Glutamatergic neuron (in vitro differentiated cells): ENCODE measurements around the gene PHETA1. TPM values are rescaled to one million over a fixed set of nuclear protein-coding genes. Genes with fewer than 3 reads are reported as not detected.
A peak's percentile ranks its signal among the peaks of the same experiment; 100 is the strongest.

ENCODE experiments used
- DNase-seq: peaks from one replicate; pipeline ENCODE4 v3.0.0; 2022
- H3K27ac Mint-ChIP-seq: one replicate; pipeline ENCODE4 v1.8.0; 2020; ENCODE audit warnings: mild to moderate bottlenecking, mixed read lengths, inconsistent platforms; ENCODE audit not compliant: unreplicated experiment
- H3K27me3 Mint-ChIP-seq: one replicate; pipeline ENCODE4 v1.8.0; 2020; ENCODE audit warnings: mild to moderate bottlenecking, moderate library complexity, mixed read lengths, inconsistent platforms; ENCODE audit not compliant: unreplicated experiment
- H3K36me3 Mint-ChIP-seq: one replicate; pipeline ENCODE4 v1.8.0; 2020; ENCODE audit warnings: mild to moderate bottlenecking, mixed read lengths, inconsistent platforms; ENCODE audit not compliant: unreplicated experiment
- H3K4me1 Mint-ChIP-seq: one replicate; pipeline ENCODE4 v1.8.0; 2020; ENCODE audit warnings: mild to moderate bottlenecking, low read depth, mixed read lengths, inconsistent platforms; ENCODE audit not compliant: unreplicated experiment
- H3K4me3 Mint-ChIP-seq: one replicate; pipeline ENCODE4 v1.8.0; 2020; ENCODE audit warnings: mild to moderate bottlenecking, mixed read lengths, inconsistent platforms; ENCODE audit not compliant: unreplicated experiment
- H3K9me3 Mint-ChIP-seq: one replicate; pipeline ENCODE4 v1.8.0; 2020; ENCODE audit warnings: mild to moderate bottlenecking, moderate library complexity, mixed read lengths, inconsistent platforms; ENCODE audit not compliant: unreplicated experiment
- total RNA-seq: library from RNA; stranded (reverse); fragmentation: NEBNext Ultra II Directional; extraction: Animal tissue kit (Norgen Biotek cat#: 25700); gene quantifications from one replicate; pipeline ENCODE4 v1.2.1, GENCODE V29; 2021; ENCODE audit not compliant: unreplicated experiment
- TF ChIP-seq, protein P1 (sequence below): fragments of 200-600 bp; sonication (generic); IDR thresholded peaks from one replicate; pipeline ENCODE4 v1.5.0; 2021; ENCODE audit not compliant: partially characterized antibody, unreplicated experiment

The PHETA1 gene
- total RNA-seq, 1 donor from 2014 or later = 33.2 TPM

DNA sequence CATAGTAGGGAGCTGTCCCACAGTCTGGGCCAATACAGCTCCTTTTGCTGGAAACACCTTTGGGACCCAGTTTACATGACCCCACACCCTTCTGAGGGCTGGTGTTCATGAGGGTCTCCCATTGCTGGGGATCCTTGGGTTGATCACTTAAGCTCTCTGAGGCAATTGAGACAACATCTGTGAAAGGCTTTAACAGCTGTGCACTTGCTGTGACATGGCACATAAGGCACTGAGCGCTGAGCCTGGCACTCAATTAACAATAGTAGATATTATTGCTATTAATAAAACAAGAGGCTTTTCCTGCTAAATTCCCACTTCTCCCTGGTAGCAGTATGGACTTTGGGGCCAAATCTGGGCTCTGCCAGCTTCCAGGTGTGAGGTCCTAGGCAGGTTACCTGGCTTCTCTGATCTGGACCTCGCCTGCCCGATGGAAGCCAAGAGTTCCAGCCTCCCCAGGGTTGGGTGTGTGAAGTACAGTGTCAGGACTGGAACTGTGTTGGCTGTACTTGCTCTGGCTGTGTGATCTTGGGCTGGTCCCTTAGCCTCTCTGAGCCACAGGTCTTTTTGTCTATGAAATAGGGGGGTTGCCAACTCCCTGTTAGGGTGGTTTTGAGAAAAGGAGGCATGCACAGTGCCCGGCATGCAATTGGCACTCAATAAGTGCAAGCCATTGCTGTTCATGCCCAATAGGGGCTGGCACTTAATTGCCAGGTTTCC, 39.9 kb upstream of the PHETA1 start:
- peaks cover 10% of the 10 kb centered on the region for H3K27me3 Mint-ChIP-seq
- no peak overlapping the region for H3K27ac Mint-ChIP-seq
- H3K36me3 Mint-ChIP-seq = no peaks in the 10 kb centered on the region
- no peak overlapping the region for H3K4me3 Mint-ChIP-seq
- TF ChIP-seq, protein P1, sequence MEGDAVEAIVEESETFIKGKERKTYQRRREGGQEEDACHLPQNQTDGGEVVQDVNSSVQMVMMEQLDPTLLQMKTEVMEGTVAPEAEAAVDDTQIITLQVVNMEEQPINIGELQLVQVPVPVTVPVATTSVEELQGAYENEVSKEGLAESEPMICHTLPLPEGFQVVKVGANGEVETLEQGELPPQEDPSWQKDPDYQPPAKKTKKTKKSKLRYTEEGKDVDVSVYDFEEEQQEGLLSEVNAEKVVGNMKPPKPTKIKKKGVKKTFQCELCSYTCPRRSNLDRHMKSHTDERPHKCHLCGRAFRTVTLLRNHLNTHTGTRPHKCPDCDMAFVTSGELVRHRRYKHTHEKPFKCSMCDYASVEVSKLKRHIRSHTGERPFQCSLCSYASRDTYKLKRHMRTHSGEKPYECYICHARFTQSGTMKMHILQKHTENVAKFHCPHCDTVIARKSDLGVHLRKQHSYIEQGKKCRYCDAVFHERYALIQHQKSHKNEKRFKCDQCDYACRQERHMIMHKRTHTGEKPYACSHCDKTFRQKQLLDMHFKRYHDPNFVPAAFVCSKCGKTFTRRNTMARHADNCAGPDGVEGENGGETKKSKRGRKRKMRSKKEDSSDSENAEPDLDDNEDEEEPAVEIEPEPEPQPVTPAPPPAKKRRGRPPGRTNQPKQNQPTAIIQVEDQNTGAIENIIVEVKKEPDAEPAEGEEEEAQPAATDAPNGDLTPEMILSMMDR = no peak
- no peak for DNase-seq
- H3K9me3 Mint-ChIP-seq = peaks cover 7% of the 10 kb centered on the region
- peaks cover 21% of the 10 kb centered on the region for H3K4me1 Mint-ChIP-seq

DNA sequence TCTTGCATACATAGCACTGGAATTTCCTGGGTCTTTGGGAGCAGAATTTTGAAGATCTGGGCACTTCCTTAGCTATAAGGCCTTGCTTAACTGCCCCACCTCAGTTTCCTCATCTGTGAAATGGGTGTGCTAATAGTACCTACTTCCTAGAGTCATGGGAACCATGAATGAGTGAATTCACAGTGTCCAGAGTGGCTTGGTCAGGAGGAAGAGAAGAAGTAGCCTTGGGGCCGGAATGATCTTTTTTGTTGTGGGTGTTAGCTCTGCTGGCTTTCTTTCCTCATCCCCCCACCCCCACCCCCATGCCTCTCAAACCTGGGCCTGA, 39.2 kb upstream of the PHETA1 start:
- H3K4me1 Mint-ChIP-seq = peaks cover 15% of the 10 kb centered on the region
- H3K27me3 Mint-ChIP-seq = peaks cover 4% of the 10 kb centered on the region
- H3K36me3 Mint-ChIP-seq = no peaks in the 10 kb centered on the region
- peaks cover 11% of the 10 kb centered on the region for H3K9me3 Mint-ChIP-seq
- no peak overlapping the region for H3K27ac Mint-ChIP-seq
- TF ChIP-seq, protein P1 = no peak
- no peak for DNase-seq
- no peak overlapping the region for H3K4me3 Mint-ChIP-seq

DNA sequence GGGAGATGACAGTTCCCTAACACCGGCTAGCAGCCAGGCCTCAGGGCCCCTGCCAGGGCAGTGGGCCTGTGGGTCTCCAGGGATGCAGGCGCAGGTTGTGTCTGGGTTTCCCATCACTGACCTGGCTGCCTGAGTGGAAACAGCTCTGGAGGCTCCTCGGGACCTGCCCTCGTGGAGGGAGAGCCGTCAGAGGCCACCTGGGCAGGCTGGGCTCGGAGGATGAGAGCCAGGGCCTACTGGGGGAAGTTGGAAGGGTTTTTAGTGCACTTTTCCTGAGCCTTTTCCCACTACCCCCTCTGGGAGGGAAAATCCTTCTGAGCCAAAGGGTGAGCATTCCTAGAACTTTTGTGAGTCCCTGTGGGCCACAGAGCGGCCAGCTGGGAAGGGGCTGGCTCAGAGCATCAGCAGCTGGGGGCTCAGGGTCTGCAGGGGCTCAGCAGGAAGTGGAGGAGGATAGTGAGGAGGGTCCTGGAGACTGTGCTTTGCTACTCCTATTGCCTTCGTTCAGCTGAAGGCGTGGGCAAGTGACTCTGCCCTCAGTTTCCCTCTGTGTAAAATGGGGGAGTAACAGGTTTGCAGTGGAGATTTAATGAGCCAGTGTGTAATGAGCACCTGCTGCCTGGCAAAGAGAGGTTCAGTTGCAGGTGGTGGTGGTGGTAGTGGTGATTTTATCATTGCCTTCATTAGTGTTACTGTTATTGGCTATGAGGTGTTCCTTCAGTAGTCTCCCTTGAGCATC, 38.7 kb upstream of the PHETA1 start:
- H3K27ac Mint-ChIP-seq = no peak overlapping the region
- peaks cover 7% of the 10 kb centered on the region for H3K9me3 Mint-ChIP-seq
- H3K4me1 Mint-ChIP-seq = peaks cover 11% of the 10 kb centered on the region
- H3K27me3 Mint-ChIP-seq = peaks cover 4% of the 10 kb centered on the region
- TF ChIP-seq, protein P1 = no peak
- peak overlapping the region; percentile 75 for H3K4me3 Mint-ChIP-seq
- H3K36me3 Mint-ChIP-seq = no peaks in the 10 kb centered on the region
- peak; percentile 36 for DNase-seq

DNA sequence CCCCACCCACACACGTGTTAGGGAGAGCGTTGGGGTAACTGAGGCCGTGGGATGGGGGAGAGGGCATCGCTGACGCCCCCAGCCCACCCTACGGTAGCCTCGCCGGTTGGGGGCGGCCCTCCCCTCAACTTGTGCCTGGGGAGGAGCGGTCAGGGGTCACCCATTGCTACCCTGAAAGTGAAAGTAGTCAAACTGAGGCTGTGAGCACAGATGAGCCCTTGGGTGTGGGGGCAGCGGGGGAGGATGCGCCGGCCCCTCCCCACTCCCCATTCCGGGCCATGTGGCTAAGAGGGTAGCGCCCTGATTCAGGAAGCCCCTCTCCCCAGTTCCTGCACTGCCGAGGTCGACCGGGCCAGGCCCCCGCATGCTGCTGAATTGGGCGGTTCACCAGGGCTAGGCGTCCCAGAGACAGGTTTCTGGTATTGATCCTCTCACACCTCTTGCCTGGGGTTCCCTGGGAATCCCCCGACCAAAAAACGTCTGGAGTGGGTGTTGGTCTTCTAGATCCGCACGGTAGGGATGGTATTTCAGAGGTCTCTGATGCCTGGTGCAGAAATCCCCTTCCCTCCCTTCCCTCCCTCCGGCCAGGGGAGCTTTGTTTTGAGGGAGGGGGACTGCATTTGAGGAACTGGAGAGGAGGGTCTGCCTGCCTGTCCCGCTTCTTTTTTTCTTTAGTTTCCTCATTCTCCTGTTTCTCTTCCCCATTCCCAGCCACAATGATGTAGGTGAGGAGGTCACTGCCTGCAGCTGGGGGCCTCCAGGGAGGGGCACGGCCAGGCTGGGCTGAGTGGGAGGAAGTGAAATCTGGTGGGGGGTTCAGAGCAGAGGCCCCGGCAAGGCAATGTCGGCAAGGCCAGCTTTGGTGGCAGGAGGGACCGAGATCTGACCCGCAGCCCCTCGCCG, 37.8 kb upstream of the PHETA1 start:
- Mint-ChIP-seq H3K4me3 (peak overlapping the region; percentile 75), H3K27ac (no peak overlapping the region), H3K27me3 (peaks cover 4% of the 10 kb centered on the region), H3K36me3 (no peaks in the 10 kb centered on the region), H3K9me3 (peaks cover 7% of the 10 kb centered on the region), H3K4me1 (peaks cover 6% of the 10 kb centered on the region)
- DNase-seq = no peak
- TF ChIP-seq, protein P1 = no peak
